Measurements from ENCODE around the gene CCNK.

GRCh38 chr14:99479906-99480869 is 1.0 kb upstream of the CCNK start, which contains the start of gene SETD3:
- TF ChIP-seq PATZ1 (CRISPR knock-in tag; IDR thresholded peaks at IDR 0.05; ENCODE audit: borderline replicate concordance) (no peak), TCF4 (CRISPR knock-in tag; IDR thresholded peaks at IDR 0.05; ENCODE audit: borderline replicate concordance) (no peak), OSR1 (CRISPR knock-in tag; IDR thresholded peaks at IDR 0.05) (no peak), CSDC2 (CRISPR knock-in tag; IDR thresholded peaks at IDR 0.05) (no peak), ZFP3 (CRISPR knock-in tag; IDR thresholded peaks at IDR 0.05) (no peak), ZFP30 (CRISPR knock-in tag; IDR thresholded peaks at IDR 0.05) (no peak)

Data from SK-N-SH treated with all-trans-retinoic acid at 6 μM for 48 hours (cell line).